HepG2 (cell line): ENCODE measurements around the gene RGR. TPM values are rescaled to one million over a fixed set of nuclear protein-coding genes. Genes with fewer than 3 reads are reported as not detected.

ENCODE experiments used
- ATAC-seq: fragments of 200-7000 bp; cut with Tn5 transposase; 3 replicates; pipeline ENCODE4 v1.9.1; 2020; ENCODE audit warnings: mild to moderate bottlenecking, moderate library complexity
- Bru-seq: library from RNA; stranded (reverse); fragments of 400-500 nt; gene quantifications from one replicate; lab custom pipeline; 2021; lab: Mats Ljungman, UMichigan
- BruChase-seq, 2 experiments: library from RNA; stranded (reverse); fragments of 400-500 nt; gene quantifications; one replicate each; lab custom pipeline; 2021; lab: Mats Ljungman, UMichigan
- BruUV-seq: library from RNA; stranded (reverse); fragments of 400-500 nt; replicated peaks from 2 replicates; lab custom pipeline; 2021; lab: Mats Ljungman, UMichigan
- CTCF ChIA-PET: fragments of 300-600 bp; formaldehyde crosslinking; extraction: SDS; loops from one replicate; lab custom pipeline; 2021; ENCODE audit warnings: low total read pairs, inconsistent platforms, low intra/inter-chr PET ratio; lab: Yijun Ruan, JAX
- POLR2A ChIA-PET: fragments of 350-600 bp; sonication (Branson Sonifier 250); formaldehyde crosslinking; loops from one replicate; lab custom pipeline; 2020; ENCODE audit warnings: antibody characterized with exemption, inconsistent platforms; lab: Yijun Ruan, JAX
- DNase-seq: peaks from one replicate; pipeline ENCODE4 v3.0.0-alpha.2; 2015; ENCODE audit warnings: low spot score
- FAIRE-seq: peaks from 3 replicates; lab custom pipeline; 2011; peaks lifted over from hg19 to GRCh38; lab: Jason Lieb, UNC
- H2AFZ ChIP-seq: one replicate; pipeline ENCODE4 v1.6.1; 2011; ENCODE audit warnings: low read length, inconsistent platforms
- H3K27ac ChIP-seq: fragments of 300-600 bp; 3 replicates; pipeline ENCODE4 v1.8.0; 2011; ENCODE audit warnings: mixed run types, mild to moderate bottlenecking, mixed read lengths, low read length, inconsistent platforms; ENCODE audit not compliant: insufficient read depth; ENCODE audit errors: extremely low read length
- H3K27me3 ChIP-seq, 2 experiments: fragments of 200-600 bp in 1 of 2; 2 replicates in 1 of 2; 3 replicates in 1 of 2; pipeline versions ENCODE4 v1.6.0 to v1.8.0; 2011; ENCODE audit warnings: low read length in 2 of 2, mild to moderate bottlenecking in 2 of 2, moderate library complexity in 2 of 2, inconsistent platforms in 1 of 2; ENCODE audit not compliant: insufficient read depth in 2 of 2, control insufficient read depth in 1 of 2
- H3K36me3 ChIP-seq, 2 experiments: fragments of 200-600 bp in 1 of 2; replicated peaks in 1 of 2; 2 replicates in 1 of 2; 3 replicates in 1 of 2; pipeline versions ENCODE4 v1.5.1 to v1.8.0; 2011; ENCODE audit warnings: low read length in 2 of 2, inconsistent platforms in 1 of 2; ENCODE audit not compliant: insufficient read depth in 2 of 2, control insufficient read depth in 1 of 2
- H3K4me1 ChIP-seq: 2 replicates; pipeline ENCODE4 v1.5.1; 2012; ENCODE audit warnings: low read length, inconsistent platforms; ENCODE audit not compliant: insufficient read depth
- H3K4me2 ChIP-seq: 2 replicates; pipeline ENCODE4 v1.6.0; 2011; ENCODE audit warnings: low read depth, low read length, inconsistent platforms
- H3K4me3 ChIP-seq, 3 experiments: fragments of 200-600 bp in 1 of 3; sonication (generic), shearing (Covaris generic) in 1 of 3; replicated peaks in 1 of 3; 2 replicates each; pipeline ENCODE4 v1.5.1; 2011 to 2016; ENCODE audit warnings: low read length in 3 of 3, inconsistent platforms in 2 of 3, low read depth in 2 of 3, mild to moderate bottlenecking in 2 of 3, control low read depth in 1 of 3, mixed read lengths in 1 of 3; ENCODE audit not compliant: insufficient read depth in 1 of 3
- H3K79me2 ChIP-seq: one replicate; pipeline ENCODE4 v1.6.1; 2011; ENCODE audit warnings: low read length, inconsistent platforms; ENCODE audit not compliant: insufficient read depth
- H3K9ac ChIP-seq: 2 replicates; pipeline ENCODE4 v1.6.0; 2011; ENCODE audit warnings: mild to moderate bottlenecking, low read depth, low read length, inconsistent platforms; ENCODE audit not compliant: insufficient read depth
- H3K9me3 ChIP-seq: 2 replicates; pipeline ENCODE4 v1.5.1; 2012; ENCODE audit warnings: mild to moderate bottlenecking, low read length
- H4K20me1 ChIP-seq: 2 replicates; pipeline ENCODE4 v1.6.0; 2011; ENCODE audit warnings: inconsistent platforms, mild to moderate bottlenecking, low read length, moderate library complexity; ENCODE audit not compliant: insufficient read depth
- ARID4A ChIP-seq: sonication (generic); formaldehyde crosslinking; IDR thresholded peaks from 2 replicates; pipeline ENCODE4 v1.5.0; 2020; ENCODE audit warnings: mild to moderate bottlenecking, missing genetic modification reagents, borderline replicate concordance
- GMEB1 ChIP-seq: sonication (generic); formaldehyde crosslinking; IDR thresholded peaks from 2 replicates; pipeline ENCODE4 v1.5.1; 2020; ENCODE audit warnings: missing genetic modification reagents, mild to moderate bottlenecking, borderline replicate concordance
- KDM2A ChIP-seq: sonication (generic); formaldehyde crosslinking; IDR thresholded peaks from 2 replicates; pipeline ENCODE4 v1.4.0; 2020; ENCODE audit warnings: low read depth, missing genetic modification reagents, borderline replicate concordance
- KDM5A ChIP-seq: fragments of 200-600 bp; sonication (generic); IDR thresholded peaks from 2 replicates; pipeline ENCODE4 v1.7.0; 2018; ENCODE audit warnings: antibody characterized with exemption, mild to moderate bottlenecking, low read length, borderline replicate concordance
- NONO ChIP-seq, 2 experiments: fragments of 450-650 bp in 1 of 2; sonication (generic) in 1 of 2; formaldehyde crosslinking in 1 of 2; IDR thresholded peaks in 1 of 2; conservative IDR thresholded peaks in 1 of 2; 2 replicates each; pipeline versions ENCODE4 v1.6.1 to v1.8.0; 2017 to 2022; ENCODE audit warnings: mild to moderate bottlenecking in 1 of 2, missing genetic modification reagents in 1 of 2, moderate library complexity in 1 of 2
- POLR2G ChIP-seq: fragments of 200-400 bp; formaldehyde crosslinking; IDR thresholded peaks from 2 replicates; pipeline ENCODE4 v1.6.1; 2018; ENCODE audit warnings: mild to moderate bottlenecking, low read depth, low read length, moderate library complexity
- PPARG ChIP-seq: conservative IDR thresholded peaks from 2 replicates; pipeline ENCODE4 v1.6.1; 2016; ENCODE audit warnings: missing biosample characterization, missing genetic modification reagents
- SMAD3 ChIP-seq: sonication (generic); formaldehyde crosslinking; IDR thresholded peaks from 2 replicates; pipeline ENCODE4 v1.4.0; 2020; ENCODE audit warnings: missing genetic modification reagents
- SNRNP70 ChIP-seq: fragments of 200-400 bp; formaldehyde crosslinking; IDR thresholded peaks from 2 replicates; pipeline ENCODE4 v1.6.1; 2017; ENCODE audit warnings: mild to moderate bottlenecking, low read depth, low read length, moderate library complexity
- SPEN ChIP-seq: sonication (generic); formaldehyde crosslinking; IDR thresholded peaks from 2 replicates; pipeline ENCODE4 v1.5.1; 2020; ENCODE audit warnings: low read depth, mild to moderate bottlenecking, missing genetic modification reagents
- TCF7 ChIP-seq: sonication (generic); IDR thresholded peaks from 2 replicates; pipeline ENCODE4 v1.6.1; 2016; ENCODE audit warnings: antibody characterized with exemption, low read depth
- ZNF382 ChIP-seq: sonication (generic); formaldehyde crosslinking; IDR thresholded peaks from 2 replicates; pipeline ENCODE4 v1.5.0; 2020; ENCODE audit warnings: missing genetic modification reagents, mild to moderate bottlenecking, borderline replicate concordance
- WGBS: methylation state at CpG from one replicate; pipeline ENCODE4 v1.1.6; 2017; ENCODE audit warnings: low lambda C conversion rate; 5-methylcytosine and 5-hydroxymethylcytosine counted together
- in situ Hi-C: cut with HindIII; loops from 2 replicates; pipeline ENCODE4 v1.10.0; 2017; ENCODE audit warnings: low pct_unique_long_range_greater_than_20kb; ENCODE audit not compliant: extremely low pct_ligation_motif_present
- intact Hi-C: fragments of 100-400 bp; cut with micrococcal nuclease; formaldehyde crosslinking; loops from one replicate; pipeline ENCODE4 v1.10.0; 2022; ENCODE audit not compliant: unreplicated experiment
- long read RNA-seq, 2 experiments: library from RNA in 1 of 2; library from polyadenylated mRNA in 1 of 2; stranded (forward) in 1 of 2; unstranded in 1 of 2; transcript quantifications; one replicate each; pipeline ENCODE4 v2.0.0, GENCODE V29; 2019 to 2022
- polyA minus RNA-seq, 3 experiments: library from RNA; depleted of rRNA, polyadenylated mRNA; stranded (reverse); fragments of >200 nt; gene quantifications; 2 replicates each; pipeline ENCODE4 v1.2.3, GENCODE V29; 2011; ENCODE audit warnings: low replicate concordance in 1 of 3
- polyA plus RNA-seq, 8 experiments: library from polyadenylated mRNA; depleted of rRNA in 3 of 8; stranded (reverse) in 7 of 8; unstranded in 1 of 8; fragments of >200 nt; fragmentation: Illumina TruSeq in 4 of 8; extraction: Trizol in 4 of 8; gene quantifications; 2 replicates each; pipeline versions ENCODE4 v1.2.1 to v1.2.3, GENCODE V29; 2011 to 2016; ENCODE audit warnings: low read depth in 4 of 8, missing spikeins in 1 of 8, mixed read lengths in 1 of 8; ENCODE audit not compliant: insufficient read depth in 1 of 8
- total RNA-seq, 5 experiments: library from RNA; depleted of rRNA; stranded (reverse); fragments of >200 nt; fragmentation: Illumina TruSeq; extraction: Trizol; gene quantifications; 2 replicates each; pipeline ENCODE4 v1.2.3, GENCODE V29; 2016; ENCODE audit warnings: low read depth in 1 of 5

The RGR gene
- total RNA-seq (2016; rRNA removed; fragmentation: Illumina TruSeq; extraction: Trizol): 0.24 and 0.71 TPM in 2 replicates
- 0.44 and 1.2 TPM in 2 replicates for total RNA-seq (2016; cell fraction: cytosol; rRNA removed; fragmentation: Illumina TruSeq; extraction: Trizol; ENCODE audit: low read depth)
- 0.39 and 0.74 TPM in 2 replicates for total RNA-seq (2016; cell fraction: insoluble cytoplasmic fraction; rRNA removed; fragmentation: Illumina TruSeq; extraction: Trizol)
- total RNA-seq (2016; cell fraction: membrane; rRNA removed; fragmentation: Illumina TruSeq; extraction: Trizol): 0.17 and 0.37 TPM in 2 replicates
- 0.43 and 1.4 TPM in 2 replicates for total RNA-seq (2016; cell fraction: nucleus; rRNA removed; fragmentation: Illumina TruSeq; extraction: Trizol)
- 0.68 and 0.69 TPM in 2 replicates for polyA plus RNA-seq (2011; rRNA removed)
- 0.53 and 0.90 TPM in 2 replicates for polyA plus RNA-seq (2011; cell fraction: cytosol; rRNA removed)
- 0.76 and 0.88 TPM in 2 replicates for polyA plus RNA-seq (2011; cell fraction: nucleus; rRNA removed)
- 0.05 TPM in 1 of 2 replicates, not detected in the other for polyA plus RNA-seq (2012)
- polyA plus RNA-seq (2016; cell fraction: cytosol; fragmentation: Illumina TruSeq; extraction: Trizol; ENCODE audit: low read depth): 0.32 and 0.44 TPM in 2 replicates
- polyA plus RNA-seq (2016; cell fraction: insoluble cytoplasmic fraction; fragmentation: Illumina TruSeq; extraction: Trizol; ENCODE audit: low read depth): 0.20 and 0.87 TPM in 2 replicates
- polyA plus RNA-seq (2016; cell fraction: membrane; fragmentation: Illumina TruSeq; extraction: Trizol; ENCODE audit: low read depth): 0.50 and 0.71 TPM in 2 replicates
- 0.84 and 2.3 TPM in 2 replicates for polyA plus RNA-seq (2016; cell fraction: nucleus; fragmentation: Illumina TruSeq; extraction: Trizol; ENCODE audit: insufficient read depth, low read depth)
- polyA minus RNA-seq (2011; rRNA and poly(A)+ RNA removed; ENCODE audit: low replicate concordance): 2.2 TPM in 1 of 2 replicates, not detected in the other
- not detected in 2 replicates for polyA minus RNA-seq (2011; cell fraction: cytosol; rRNA and poly(A)+ RNA removed)
- polyA minus RNA-seq (2011; cell fraction: nucleus; rRNA and poly(A)+ RNA removed): not detected in 2 replicates
- percentile 27 among the genes with signal in this experiment for Bru-seq, nascent RNA
- BruChase-seq, experiment 1, labeled RNA remaining after a 6-hour chase: percentile 19 among the genes with signal in this experiment
- percentile 24 among the genes with signal in this experiment for BruChase-seq, experiment 2, labeled RNA remaining after a 2-hour chase
- long read RNA-seq, experiment 1: 0 reads
- long read RNA-seq, experiment 2, partial matches to known transcripts: 0 of 2 reads
- long read RNA-seq, experiment 2, other reads (novel, unspliced or antisense): 1 of 2 reads

DNA sequence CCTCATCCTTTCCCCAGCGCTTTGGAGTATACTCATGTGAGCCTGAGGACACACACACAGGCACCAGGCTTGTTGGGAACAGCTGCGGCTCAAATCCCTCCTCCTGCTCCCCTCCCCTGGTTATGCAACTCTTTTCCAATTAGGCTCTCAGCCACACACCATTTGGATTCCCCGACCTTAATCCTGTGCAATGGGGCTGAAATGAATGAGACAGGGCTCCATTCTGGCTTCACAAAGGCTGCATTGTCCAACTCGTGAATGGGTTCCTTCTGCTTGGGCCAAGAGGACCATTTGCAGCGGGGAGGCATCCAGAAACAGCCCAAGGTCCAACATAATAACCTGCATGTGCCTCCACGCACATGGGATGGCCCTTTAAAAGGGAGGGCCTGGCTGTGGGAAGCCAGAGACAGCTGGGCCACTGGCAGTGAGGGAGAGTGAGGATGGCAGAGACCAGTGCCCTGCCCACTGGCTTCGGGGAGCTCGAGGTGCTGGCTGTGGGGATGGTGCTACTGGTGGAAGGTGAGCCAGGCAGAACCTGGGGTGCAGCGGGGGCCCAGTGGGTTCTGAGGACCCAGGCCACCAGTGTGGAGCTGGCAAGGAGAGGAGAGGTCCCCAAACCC is at the start of gene RGR:
RGR (plus strand) TSS at position 403 of the 620 bp plus-strand sequence; CDS start at position 441, 38 bp downstream.
- in situ Hi-C loops: no loop called here
- FAIRE-seq: peak; percentile 70
- TF ChIP-seq POLR2G (0 out of 2 replicates have a peak, but pooled peaks have one; percentile 26), SPEN (CRISPR knock-in tag) (no peak), TCF7 (no peak), ARID4A (CRISPR knock-in tag) (0 out of 2 replicates have a peak, but pooled peaks have one; percentile 33), PPARG (CRISPR knock-in tag) (no peak), GMEB1 (no peak), KDM5A (no peak), SMAD3 (CRISPR knock-in tag) (no peak), SNRNP70 (no peak), ZNF382 (CRISPR knock-in tag) (no peak), KDM2A (no peak), NONO (IDR thresholded peaks at IDR 0.05) (no peak), NONO (CRISPR knock-in tag; conservative IDR thresholded peaks at IDR 0.05) (peak; percentile 55; the same call in 1 of the 2 replicates)

More for the DNA sequence above, at the start of gene RGR:
- no peak within 1 kb of the TSS for H2AFZ ChIP-seq
- no peak within 1 kb of the TSS for H3K9ac ChIP-seq
- intact Hi-C loops: no loop called here
- no peaks in the 10 kb centered on the region for H3K9me3 ChIP-seq
- WGBS: 0% methylated on average over 7 of the region's 9 CpGs
- no TSS peak for BruUV-seq
- ATAC-seq (peak; percentile 81), DNase-seq (peak; percentile 75)
- peak within 1 kb of the TSS in 2 of 3 experiments; percentile 17 to 54; a peak in 3 of 6 replicates for H3K4me3 ChIP-seq
- H3K27ac ChIP-seq: no peak within 1 kb of the TSS
- H3K4me2 ChIP-seq: peak within 1 kb of the TSS; percentile 66
- H4K20me1 ChIP-seq: no peaks in the 10 kb centered on the region
- H3K36me3 ChIP-seq: no peaks in the 10 kb centered on the region
- H3K4me1 ChIP-seq: peaks cover 33% of the 10 kb centered on the region
- ChIA-PET POLR2A (no interaction called here), CTCF (no interaction called here)
- H3K27me3 ChIP-seq: peaks cover 3 to 9% of the 10 kb centered on the region in 2 experiments; a peak in 3 of 5 replicates
- H3K79me2 ChIP-seq: no peaks in the 10 kb centered on the region
